Measurements from ENCODE around the gene MYL7. TPM values are rescaled to one million over a fixed set of nuclear protein-coding genes. Genes with fewer than 3 reads are reported as not detected.

Gene MYL7
- total and polyA plus RNA-seq, 10 donors = 0.22 to 1.6 TPM; not detected in 8

- H3K27ac ChIP-seq = peak overlapping the region in 4 of 8 donors; percentile 66 to 83 (median 71)
- DNase-seq = no peak
- no peaks in the 10 kb centered on the region for H3K27me3 ChIP-seq (replicated peaks in 1 of 7)
- no peaks in the 10 kb centered on the region for H3K9me3 ChIP-seq
- TF ChIP-seq POLR2AphosphoS5 (IDR thresholded peaks at IDR 0.05) (no peak), POLR2A (IDR thresholded peaks at IDR 0.05) (no peak), CTCF (IDR thresholded peaks at IDR 0.05 in 8 of 11, conservative IDR thresholded peaks at IDR 0.05 in 3 of 11) (no peak)
- 72 to 79% (median 77%) methylated on average over 7 to 8 of the region's 8 CpGs for WGBS, 5 donors
- H3K36me3 ChIP-seq = no peaks in the 10 kb centered on the region
- intact Hi-C loops (cut with DNase I; ENCODE audit: low total_unique reads) = no loop called here
- no peak overlapping the region for H3K4me3 ChIP-seq
- H3K4me1 ChIP-seq = peaks cover 0 to 65% (median 42%) of the 10 kb centered on the region in 6 donors
These were observed 44.7 kb downstream of the MYL7 start for GRCh38 chr7:44096326-44096881.

GRCh38 chr7:44095781-44096180, 45.4 kb downstream of the MYL7 start:
- Histone ChIP-seq H3K9me3 (no peaks in the 10 kb centered on the region), H3K4me3 (no peak overlapping the region), H3K36me3 (no peaks in the 10 kb centered on the region), H3K27me3 (replicated peaks in 1 of 7) (no peaks in the 10 kb centered on the region), H3K4me1 (peaks cover 0 to 59% (median 36%) of the 10 kb centered on the region in 6 donors), H3K27ac (peak overlapping the region in 4 of 8 donors; percentile 1 to 83 (median 71))
- intact Hi-C loops (cut with DNase I; ENCODE audit: low total_unique reads) = no loop called here
- WGBS, 5 donors = 90 to 96% (median 96%) methylated on average over 3 of the region's 3 CpGs
- TF ChIP-seq POLR2A (IDR thresholded peaks at IDR 0.05) (no peak), CTCF (IDR thresholded peaks at IDR 0.05 in 8 of 11, conservative IDR thresholded peaks at IDR 0.05 in 3 of 11) (no peak), POLR2AphosphoS5 (IDR thresholded peaks at IDR 0.05) (no peak)
- DNase-seq = no peak

GRCh38 chr7:44094883-44095592, 46.1 kb downstream of the MYL7 start:
- Histone ChIP-seq H3K9me3 (no peaks in the 10 kb centered on the region), H3K4me1 (peaks cover 0 to 51% (median 29%) of the 10 kb centered on the region in 6 donors)
- 48 to 70% (median 69%) methylated on average over 2 of the region's 2 CpGs for WGBS, 5 donors

More at GRCh38 chr7:44094883-44095592, 46.1 kb downstream of the MYL7 start:
- H3K36me3 ChIP-seq = no peaks in the 10 kb centered on the region
- TF ChIP-seq POLR2AphosphoS5 (IDR thresholded peaks at IDR 0.05) (no peak), POLR2A (IDR thresholded peaks at IDR 0.05) (no peak), CTCF (IDR thresholded peaks at IDR 0.05 in 8 of 11, conservative IDR thresholded peaks at IDR 0.05 in 3 of 11) (no peak)
- H3K27ac ChIP-seq = peak overlapping the region in 4 of 8 donors; percentile 14 to 71 (median 58)
- no peak overlapping the region for H3K4me3 ChIP-seq
- no peaks in the 10 kb centered on the region for H3K27me3 ChIP-seq (replicated peaks in 1 of 7)
- DNase-seq = no peak
- intact Hi-C loops (cut with DNase I; ENCODE audit: low total_unique reads) = no loop called here

All from spleen (tissue), 11 donors.